HG02610 (cell line): ENCODE results near the gene ASPM.
"Not testable (repeated sequence)": the region's sequence is repeated elsewhere in the genome, so short reads cannot be mapped to it uniquely, and the experiment has no call there.

Experiments used
- ATAC-seq: cut with Tn5 transposase; IDR thresholded peaks from one replicate; pipeline ENCODE4 v1.9.1; 2021; ENCODE audit warnings: mild to moderate bottlenecking, moderate library complexity; ENCODE audit not compliant: unreplicated experiment

The ASPM gene

DNA sequence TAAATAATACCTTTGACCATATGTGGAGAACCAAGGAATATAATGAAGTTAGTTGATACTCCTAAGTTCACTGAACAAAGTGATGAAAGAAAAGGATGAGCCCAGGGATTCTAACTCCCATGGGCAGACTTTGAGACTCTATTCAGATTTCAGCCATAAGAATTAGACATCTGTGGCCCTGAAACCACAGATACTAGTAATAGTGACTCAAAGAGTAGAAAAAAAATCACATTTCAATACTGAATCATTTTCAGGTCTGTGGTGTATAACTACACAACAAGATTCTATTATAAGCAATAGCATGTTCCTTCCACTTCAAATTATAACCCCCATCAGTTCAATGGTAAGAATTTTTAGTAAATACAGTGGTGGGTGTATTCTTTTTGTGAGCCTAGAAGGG is 63.0 kb downstream of the ASPM start:
- no peak for ATAC-seq

DNA sequence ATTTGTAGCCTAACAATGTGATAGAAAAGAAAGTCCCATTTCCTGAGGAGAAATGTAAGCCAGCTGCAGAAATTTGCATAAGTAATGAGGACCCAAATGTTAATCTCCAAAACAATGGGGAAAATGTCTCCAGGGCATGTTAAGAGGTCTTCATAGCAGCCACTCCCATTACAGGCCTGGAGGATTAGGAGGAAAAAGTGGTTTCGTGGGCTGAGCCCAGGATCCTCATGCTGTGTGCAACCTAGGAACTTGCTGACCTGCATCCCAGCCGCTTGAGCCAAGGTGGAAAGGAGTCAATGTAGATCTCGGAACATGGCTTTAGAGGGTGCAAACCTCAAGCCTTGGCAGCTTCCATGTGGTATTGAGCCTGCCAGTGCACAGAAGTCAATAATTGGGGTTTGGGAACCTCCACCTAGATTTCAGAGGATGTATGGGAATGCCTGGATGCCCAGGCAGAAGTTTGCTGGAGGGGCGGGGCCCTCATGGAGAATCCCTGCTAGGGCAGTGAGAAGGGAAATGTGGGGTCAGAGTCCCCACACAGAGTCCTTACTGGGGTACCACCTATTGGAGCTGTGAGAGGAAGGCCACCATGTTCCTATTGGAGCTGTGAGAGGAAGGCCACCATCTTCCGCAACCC is 65.2 kb downstream of the ASPM start:
- ATAC-seq = no peak

DNA sequence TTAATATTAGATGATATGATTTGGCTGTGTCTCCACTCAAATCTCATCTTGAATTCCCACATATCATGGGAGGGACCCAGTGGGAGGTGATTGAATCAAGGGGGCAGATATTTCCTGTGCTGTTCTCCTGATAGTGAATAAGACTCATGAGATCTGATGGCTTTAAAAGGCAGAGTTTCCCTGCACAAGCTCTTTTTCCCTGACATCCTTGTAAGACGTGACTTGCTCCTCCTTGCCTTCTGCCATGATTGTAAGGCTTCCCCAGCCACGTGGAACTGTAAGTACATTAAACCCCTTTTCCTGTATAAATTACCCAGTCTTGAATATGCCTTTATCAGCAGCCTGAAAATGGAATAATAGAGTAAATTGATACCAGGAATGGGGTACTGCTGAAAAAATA is 66.1 kb downstream of the ASPM start:
- ATAC-seq = no peak

DNA sequence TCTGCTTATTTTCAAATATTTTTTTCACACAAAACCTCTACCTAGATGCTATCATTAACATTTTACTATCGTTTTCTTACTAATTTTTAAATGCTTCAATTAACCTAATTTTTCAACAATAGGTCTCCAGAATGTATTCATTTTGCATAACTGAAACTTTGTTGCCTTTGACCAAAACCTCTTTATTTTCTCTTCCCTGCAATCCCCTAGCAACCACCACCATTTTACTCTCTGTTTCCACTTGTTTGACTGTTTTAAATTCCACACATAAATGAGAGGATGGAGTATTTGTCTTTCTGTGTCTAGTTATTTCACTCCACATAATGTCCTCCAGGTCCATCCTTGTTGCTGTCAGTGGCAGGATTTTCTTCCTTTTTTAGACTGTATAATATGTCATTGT is 69.9 kb downstream of the ASPM start:
- ATAC-seq = no peak

DNA sequence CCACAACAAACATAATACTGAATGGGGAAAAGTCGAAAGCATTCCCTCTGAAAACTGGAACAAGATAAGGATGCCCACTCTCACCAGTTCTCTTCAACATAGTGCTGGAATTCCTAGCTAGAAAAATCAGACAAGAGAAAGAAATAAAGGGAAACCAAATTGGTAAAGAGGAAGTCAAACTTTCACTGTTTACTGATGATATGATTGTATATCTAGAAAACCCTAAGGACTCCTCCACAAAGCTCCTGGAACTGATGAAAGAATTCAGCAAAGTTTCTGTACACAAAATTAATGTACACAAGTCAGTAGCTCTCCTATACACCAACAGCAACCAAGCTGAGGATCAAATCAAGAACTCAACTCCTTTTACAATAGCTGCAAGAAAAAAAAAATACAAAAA is 72.5 kb downstream of the ASPM start:
- ATAC-seq = no peak

DNA sequence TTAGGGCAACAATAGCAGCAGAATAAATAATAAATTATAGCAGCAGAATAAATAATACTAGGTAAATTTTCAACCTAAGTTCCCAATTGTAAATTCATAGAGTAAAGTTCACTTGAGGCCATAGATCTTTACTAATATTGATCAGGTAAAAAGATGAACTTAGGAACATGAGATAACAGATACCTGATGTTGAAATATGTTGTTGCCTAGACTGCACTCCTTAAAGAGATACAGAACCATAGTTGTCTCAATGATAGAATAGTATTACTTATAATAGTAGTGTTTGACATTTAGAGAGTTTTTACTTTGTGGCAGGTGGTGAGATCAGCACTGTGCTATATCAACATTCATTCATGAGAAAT is 79.0 kb downstream of the ASPM start:
- ATAC-seq = no peak

DNA sequence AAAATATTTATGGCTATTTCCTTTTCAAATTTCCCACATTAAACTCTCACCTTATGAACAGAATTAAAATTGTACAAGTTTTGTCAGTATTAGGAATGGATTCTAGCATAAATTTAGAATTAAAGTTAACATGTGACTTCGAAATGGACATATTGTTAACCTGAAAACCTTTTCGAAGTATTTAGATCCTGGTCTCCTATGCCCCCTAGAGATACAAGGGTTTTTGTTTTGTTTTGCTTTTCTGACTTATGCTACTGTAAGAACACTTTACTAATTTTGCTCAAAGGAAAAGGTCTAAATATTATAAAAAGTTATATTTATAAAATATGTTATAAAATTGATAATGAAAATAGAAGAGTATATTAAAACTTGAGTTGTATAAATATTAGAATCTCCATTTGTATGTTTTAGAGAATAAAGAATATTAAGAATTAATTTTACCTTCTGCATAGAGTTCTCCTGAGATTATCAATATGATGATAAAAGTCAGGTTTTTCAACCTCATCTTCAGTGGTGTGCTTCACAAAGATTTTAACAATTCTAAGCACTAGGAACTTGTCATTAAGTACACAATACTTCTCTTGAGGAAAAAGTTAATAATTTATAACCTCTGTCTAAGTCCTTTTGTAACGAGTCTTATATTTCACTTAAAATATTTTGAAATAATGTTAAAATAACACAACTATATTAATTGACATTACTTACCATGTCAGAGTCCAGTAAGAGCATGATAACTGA is 79.6 kb downstream of the ASPM start, which contains the start of gene F13B:
Gene F13B, minus strand, starts transcription at position 542 of the 738 bp plus-strand sequence. Its CDS starts 37 bp downstream, at position 505.
- no peak for ATAC-seq

DNA sequence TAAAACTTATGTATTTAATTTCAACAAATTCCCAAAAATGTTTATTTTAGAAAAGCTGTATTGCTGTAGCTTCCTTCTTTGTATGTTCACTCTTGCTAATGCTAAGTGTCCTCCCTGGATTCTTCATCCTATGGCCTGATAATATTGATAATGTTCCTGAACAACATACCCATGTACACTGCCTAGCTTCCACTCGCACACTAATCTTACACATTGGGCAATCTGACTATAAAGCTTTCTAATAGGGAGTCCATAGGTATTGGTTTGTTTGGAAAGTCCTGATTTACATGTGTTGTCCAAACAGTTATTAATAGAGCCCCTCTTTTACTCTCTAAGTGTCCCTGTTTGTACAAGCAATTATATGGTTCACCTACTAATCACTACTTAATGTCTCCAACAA is 80.2 kb downstream of the ASPM start:
- ATAC-seq = no peak

DNA sequence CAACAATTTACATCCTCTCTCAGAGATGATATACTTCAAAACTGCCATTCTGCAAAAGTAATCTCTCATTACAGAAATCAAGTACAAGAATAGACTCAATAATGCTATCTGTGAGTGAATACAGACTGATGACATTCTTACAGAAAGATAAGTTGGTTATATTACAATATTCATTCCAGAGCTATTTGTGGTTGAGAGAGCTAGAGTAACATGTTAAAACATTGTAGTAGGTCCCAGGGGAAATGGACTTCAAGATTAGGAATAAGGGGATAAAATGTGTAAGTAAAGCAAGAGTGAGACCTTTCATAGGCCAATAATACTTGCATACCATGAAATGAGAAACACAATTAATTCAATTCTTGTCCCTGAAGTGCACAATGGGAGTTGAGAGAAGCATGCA is 80.9 kb downstream of the ASPM start:
- no peak for ATAC-seq

DNA sequence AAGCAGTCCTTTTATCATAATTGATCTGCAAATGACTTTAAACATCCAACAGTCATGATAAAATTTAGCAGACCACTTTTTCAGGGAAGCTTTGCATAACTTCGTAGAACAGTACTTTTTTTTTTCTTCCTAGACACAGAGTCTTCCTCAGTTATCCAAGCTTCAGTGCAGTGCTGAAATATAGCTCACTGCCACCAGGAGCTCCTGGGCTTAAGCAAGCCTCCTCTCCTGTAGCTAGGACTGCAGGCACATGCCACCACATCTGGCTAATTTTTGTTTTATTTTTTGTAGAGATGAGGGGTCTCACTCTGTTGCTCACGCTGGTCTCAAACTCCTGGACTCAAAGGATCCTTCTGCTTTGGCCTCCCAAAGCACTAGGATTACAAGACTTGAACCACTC is 83.3 kb downstream of the ASPM start:
- peak; percentile 34 for ATAC-seq

DNA sequence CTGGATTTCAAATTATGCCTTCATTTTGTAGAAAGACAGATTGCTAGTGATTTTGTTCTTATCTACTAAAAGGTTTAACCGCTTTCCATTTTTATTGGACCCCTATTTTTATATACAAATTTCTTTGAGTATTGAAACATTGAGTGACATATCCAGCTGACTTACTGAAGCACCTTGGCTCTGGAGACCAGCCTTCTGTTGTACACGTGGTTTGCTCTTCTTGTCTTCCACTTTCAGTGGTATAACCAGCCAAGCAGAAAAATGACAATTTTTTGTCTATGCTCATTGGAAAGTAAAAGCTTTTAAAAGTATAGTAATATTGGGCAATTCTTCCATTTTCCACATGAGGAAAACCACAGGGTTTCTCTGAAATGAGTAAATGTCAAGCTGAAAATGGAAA is 83.8 kb downstream of the ASPM start:
- ATAC-seq = peak; percentile 90

DNA sequence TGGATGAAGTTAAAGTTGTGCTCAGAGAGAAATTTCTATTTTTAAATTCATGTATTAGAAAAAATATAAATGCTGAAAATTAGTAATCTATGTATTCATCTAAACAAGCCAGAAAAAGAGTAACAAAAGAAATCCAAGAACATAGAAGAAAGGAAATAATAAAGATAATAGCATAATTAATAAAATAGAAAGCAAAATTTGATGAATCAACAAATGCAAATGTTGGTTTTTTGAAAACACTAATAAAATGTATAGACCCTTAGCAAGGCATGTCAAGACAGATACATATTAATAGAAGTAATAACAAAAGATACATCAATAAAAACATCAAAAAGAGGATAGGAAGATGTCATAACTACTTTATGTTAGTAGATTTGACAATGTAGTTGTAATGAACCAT is 97.4 kb downstream of the ASPM start:
- no peak for ATAC-seq

DNA sequence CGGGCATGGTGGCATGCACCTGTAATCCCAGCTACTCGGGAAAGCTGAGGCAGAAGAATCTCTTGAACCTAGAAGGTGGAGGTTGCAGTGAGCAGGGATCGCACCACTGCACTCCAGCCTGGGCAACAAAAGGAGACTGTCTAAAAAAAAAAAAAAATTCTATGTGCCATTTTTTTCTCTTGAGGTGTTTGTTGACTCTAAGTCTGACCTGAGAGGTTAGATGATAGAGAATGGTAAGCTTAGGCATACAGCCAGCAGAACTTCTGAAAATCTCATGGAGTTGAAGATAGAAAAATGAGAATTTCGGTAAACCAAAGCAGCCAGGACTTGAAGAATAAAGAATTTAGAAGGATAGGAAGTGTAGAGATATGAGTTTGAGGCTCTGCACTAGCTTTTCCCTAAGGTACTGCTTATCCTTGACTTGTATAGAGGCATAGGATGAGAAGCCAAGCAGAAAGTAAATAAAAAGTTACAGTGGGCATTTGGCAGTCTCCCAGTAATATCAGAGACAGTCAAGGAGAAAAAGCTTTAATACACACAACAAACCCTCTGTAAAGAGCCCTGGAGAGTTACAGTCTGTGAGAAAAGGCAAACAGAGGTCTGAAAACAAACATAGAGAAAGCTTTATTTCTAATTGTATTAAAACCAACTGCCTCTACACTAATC is 103.7 kb downstream of the ASPM start:
- no peak for ATAC-seq

DNA sequence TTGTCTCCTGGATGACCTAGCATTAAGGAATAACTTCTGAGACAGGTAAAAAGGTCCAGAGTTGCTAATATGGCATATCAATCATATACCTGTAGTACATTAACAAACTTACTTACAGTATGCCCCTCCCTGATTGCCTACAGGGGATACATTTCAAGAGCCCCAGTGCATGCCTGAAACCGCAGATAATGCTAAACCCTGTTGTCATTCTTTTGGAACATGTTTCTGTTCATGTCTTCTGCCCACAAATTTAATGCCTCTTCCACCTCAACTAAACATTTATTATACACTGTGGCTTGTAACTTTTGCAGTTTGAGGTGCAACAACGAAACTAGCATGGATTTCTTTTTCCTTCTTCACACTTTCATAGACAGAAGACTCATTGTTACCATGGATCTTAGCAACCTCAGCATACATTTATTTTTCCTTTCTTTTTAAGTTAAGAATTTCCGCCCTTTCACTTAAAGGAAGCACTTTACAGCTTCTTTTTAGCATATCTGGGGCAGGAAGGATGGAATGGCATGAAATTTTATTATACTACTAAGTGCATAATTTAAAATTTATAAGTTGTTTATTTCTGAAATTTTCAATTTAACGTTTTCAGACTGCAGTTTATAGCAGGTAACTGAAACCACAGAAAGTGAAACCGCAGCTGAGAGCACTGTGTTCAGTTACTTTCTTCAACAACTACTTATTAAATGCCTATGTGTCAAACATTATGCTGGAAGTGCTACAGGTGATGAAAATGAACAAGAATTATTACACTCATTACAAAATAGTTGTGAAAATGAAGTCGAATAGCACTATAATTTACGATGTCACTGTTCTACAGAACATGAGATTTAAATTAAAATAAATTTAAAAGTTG is 104.7 kb downstream of the ASPM start:
- peak; percentile 48 for ATAC-seq

DNA sequence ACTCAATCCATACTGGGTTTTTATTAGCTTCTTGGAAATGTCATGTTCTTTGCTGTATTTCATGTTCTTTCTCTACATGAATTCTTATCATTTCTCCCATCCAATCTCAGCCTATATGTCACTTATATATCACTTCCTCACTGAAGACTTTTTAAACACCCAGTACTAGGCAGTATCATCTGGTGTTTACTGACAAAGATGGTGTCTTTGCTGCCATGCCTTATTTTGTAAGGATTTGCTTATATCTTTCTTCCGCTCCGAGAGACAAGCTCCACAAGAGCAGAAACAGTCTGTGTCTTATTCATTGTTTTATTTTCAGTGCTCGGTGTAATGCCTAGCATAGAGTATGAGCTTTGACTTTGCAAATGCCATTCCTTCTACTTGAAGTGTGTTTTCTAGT is 109.6 kb downstream of the ASPM start:
- ATAC-seq = no peak

DNA sequence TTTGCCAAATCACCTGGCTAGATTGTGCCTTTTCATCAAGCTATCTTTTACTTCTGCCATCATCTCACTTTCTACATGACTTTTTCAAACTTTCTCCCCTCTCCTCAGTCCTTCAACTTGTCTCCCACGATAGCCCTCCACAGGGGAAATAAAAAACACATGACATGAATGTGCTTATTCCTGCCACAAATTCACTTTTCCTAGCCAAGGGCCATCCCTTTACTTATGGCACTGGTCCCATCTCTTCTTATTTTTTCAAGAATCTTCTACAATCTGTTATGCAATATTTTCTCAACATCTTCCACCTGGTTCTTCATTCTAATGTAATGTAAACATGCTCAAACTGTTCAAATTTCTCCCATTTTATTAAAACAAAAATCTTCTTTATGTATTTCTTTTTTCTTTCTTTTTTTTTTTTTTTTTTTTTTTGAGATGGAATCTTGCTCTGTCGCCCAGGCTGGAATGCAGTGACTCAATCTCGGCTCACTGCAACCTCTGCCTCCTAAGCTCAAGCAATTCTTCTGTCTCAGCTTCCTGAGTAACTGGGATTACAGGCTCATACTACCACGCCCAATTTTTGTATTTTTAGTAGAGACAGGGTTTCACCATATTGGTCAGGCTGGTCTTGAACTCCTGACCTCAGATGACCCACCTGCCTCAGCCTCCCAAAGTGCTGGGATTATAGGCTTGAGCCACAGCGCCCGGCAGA is 111.7 kb downstream of the ASPM start:
- not testable (repeated sequence) for ATAC-seq
